Smooth muscle cell (in vitro differentiated cells): ENCODE results near the gene MIB2. TPM values are rescaled to one million over a fixed set of nuclear protein-coding genes. Genes with fewer than 3 reads are reported as not detected.
"Not testable (repeated sequence)": the region's sequence is repeated elsewhere in the genome, so short reads cannot be mapped to it uniquely, and the experiment has no call there.

Source experiments
- DNase-seq: peaks from one replicate; lab custom pipeline; 2025; ENCODE audit not compliant: unreplicated experiment; lab: John Stamatoyannopoulos, UW
- H2AFZ ChIP-seq: fragments of 200-600 bp; sonication (generic); 2 replicates; pipeline ENCODE4 v1.6.0; 2016; ENCODE audit warnings: antibody characterized with exemption, low read depth, mild to moderate bottlenecking
- H3F3A ChIP-seq: fragments of 200-600 bp; sonication (generic); 2 replicates; pipeline ENCODE4 v1.6.0; 2017; ENCODE audit warnings: antibody characterized with exemption, low read depth
- H3K27ac ChIP-seq: fragments of 200-600 bp; sonication (generic); 2 replicates; pipeline ENCODE4 v1.5.1; 2016; ENCODE audit warnings: low read depth, mild to moderate bottlenecking
- H3K27me3 ChIP-seq: fragments of 200-600 bp; sonication (generic); 2 replicates; pipeline ENCODE4 v1.6.1; 2016; ENCODE audit warnings: low read depth, mild to moderate bottlenecking
- H3K36me3 ChIP-seq: fragments of 200-600 bp; sonication (generic); 2 replicates; pipeline ENCODE4 v1.5.1; 2016; ENCODE audit warnings: low read depth
- H3K4me1 ChIP-seq: fragments of 200-600 bp; sonication (generic); 2 replicates; pipeline ENCODE4 v1.5.1; 2016; ENCODE audit warnings: low read depth
- H3K4me2 ChIP-seq: fragments of 200-600 bp; sonication (generic); 2 replicates; pipeline ENCODE4 v1.6.0; 2016; ENCODE audit warnings: mild to moderate bottlenecking
- H3K4me3 ChIP-seq: fragments of 200-600 bp; sonication (generic); 2 replicates; pipeline ENCODE4 v1.5.1; 2016; ENCODE audit warnings: mild to moderate bottlenecking
- H3K79me2 ChIP-seq: fragments of 200-600 bp; sonication (generic); 2 replicates; pipeline ENCODE4 v1.6.0; 2016; ENCODE audit warnings: low read depth, mild to moderate bottlenecking
- H3K9ac ChIP-seq: fragments of 200-600 bp; sonication (generic); 2 replicates; pipeline ENCODE4 v1.6.0; 2016; ENCODE audit warnings: low read depth
- H3K9me3 ChIP-seq: fragments of 200-600 bp; sonication (generic); replicated peaks from 2 replicates; pipeline ENCODE4 v1.5.1; 2016; ENCODE audit warnings: low read depth
- H4K20me1 ChIP-seq: fragments of 200-600 bp; sonication (generic); 2 replicates; pipeline ENCODE4 v1.6.0; 2016; ENCODE audit warnings: low read depth
- CTCF ChIP-seq: fragments of 200-600 bp; sonication (generic); IDR thresholded peaks from 2 replicates; pipeline ENCODE4 v1.5.1; 2017; ENCODE audit warnings: borderline replicate concordance, mild to moderate bottlenecking, antibody characterized with exemption; ENCODE audit not compliant: insufficient read depth, poor library complexity, severe bottlenecking
- WGBS: methylation state at CpG from one replicate; pipeline ENCODE4 v1.1.7; 2016; ENCODE audit warnings: low lambda C conversion rate; 5-methylcytosine and 5-hydroxymethylcytosine counted together
- polyA plus RNA-seq: library from polyadenylated mRNA; unstranded; fragments of >200 nt; fragmentation: Nextera tagmentation; extraction: Ambion mirVana; gene quantifications from 2 replicates; pipeline ENCODE4 v1.2.1, GENCODE V29; 2016
- total RNA-seq: library from RNA; depleted of rRNA; stranded (reverse); fragments of >200 nt; gene quantifications from 2 replicates; pipeline ENCODE4 v1.2.3, GENCODE V29; 2014

MIB2 gene
- total and polyA plus RNA-seq, 2 experiments from 2014 or later, result 42.7 to 61.2 TPM

GRCh38 chr1:1630191-1630964 lies 15.1 kb downstream of the MIB2 start:
- peak overlapping the region; percentile 83 for H3K27ac ChIP-seq
- peak overlapping the region; percentile 95 for H3K4me2 ChIP-seq
- H3K79me2 ChIP-seq, result no peaks in the 10 kb centered on the region
- H3K9ac ChIP-seq, result no peak overlapping the region
- H3K4me3 ChIP-seq, result peak overlapping the region; percentile 57
- no peak overlapping the region for H2AFZ ChIP-seq
- DNase-seq, result peak; percentile 43
- WGBS, result 26% methylated on average over 37 of the region's 81 CpGs
- no peak for TF ChIP-seq CTCF
- H3K36me3 ChIP-seq, result no peaks in the 10 kb centered on the region
- peaks cover 17% of the 10 kb centered on the region for H4K20me1 ChIP-seq
- H3K27me3 ChIP-seq, result no peaks in the 10 kb centered on the region
- peaks cover 3% of the 10 kb centered on the region for H3K4me1 ChIP-seq
- H3K9me3 ChIP-seq, result no peaks in the 10 kb centered on the region
- peaks cover 3% of the 10 kb centered on the region for H3F3A ChIP-seq

- WGBS, result 9% methylated on average over 15 of the region's 79 CpGs
- H3F3A ChIP-seq, result peaks cover 3% of the 10 kb centered on the region
- H3K27me3 ChIP-seq, result no peaks in the 10 kb centered on the region
- peak; percentile 73 for DNase-seq
- TF ChIP-seq CTCF, result no peak
- H3K9ac ChIP-seq, result peak overlapping the region; percentile 87
- peaks cover 3% of the 10 kb centered on the region for H3K4me1 ChIP-seq
- peak overlapping the region; percentile 95 for H3K4me2 ChIP-seq
- H3K79me2 ChIP-seq, result no peaks in the 10 kb centered on the region
- H3K36me3 ChIP-seq, result no peaks in the 10 kb centered on the region
- H4K20me1 ChIP-seq, result peaks cover 17% of the 10 kb centered on the region
- peak overlapping the region; percentile 57 for H3K4me3 ChIP-seq
- no peaks in the 10 kb centered on the region for H3K9me3 ChIP-seq
- H3K27ac ChIP-seq, result peak overlapping the region; percentile 83
- H2AFZ ChIP-seq, result no peak overlapping the region
Measured at GRCh38 chr1:1630965-1631781, 15.9 kb downstream of the MIB2 start.

GRCh38 chr1:1631782-1632420 lies 16.6 kb downstream of the MIB2 start, which contains the start of gene MMP23B:
MMP23B (plus strand) TSS chr1:1632173; CDS start chr1:1632219, 46 bp downstream.
- Histone ChIP-seq H3K27me3 (no peaks in the 10 kb centered on the region), H3K4me1 (peaks cover 3% of the 10 kb centered on the region), H3K4me2 (peak within 1 kb of the TSS; percentile 95), H3F3A (peaks cover 3% of the 10 kb centered on the region), H3K9ac (peak within 1 kb of the TSS; percentile 87), H2AFZ (no peak within 1 kb of the TSS), H3K9me3 (no peaks in the 10 kb centered on the region), H3K4me3 (peak within 1 kb of the TSS; percentile 57), H4K20me1 (peaks cover 17% of the 10 kb centered on the region), H3K79me2 (no peaks in the 10 kb centered on the region), H3K27ac (peak within 1 kb of the TSS; percentile 83), H3K36me3 (no peaks in the 10 kb centered on the region)
- DNase-seq, result no peak
- TF ChIP-seq CTCF, result no peak
- under 1% methylated on average over 20 of the region's 48 CpGs for WGBS

GRCh38 chr1:1633409-1633808 lies 18.1 kb downstream of the MIB2 start:
- not testable (repeated sequence) for H3K27ac ChIP-seq, H3K27me3 ChIP-seq, DNase-seq, H3K4me2 ChIP-seq, H2AFZ ChIP-seq, H3K4me1 ChIP-seq, H3K79me2 ChIP-seq, H3K36me3 ChIP-seq, H3K9me3 ChIP-seq, H3F3A ChIP-seq, H3K4me3 ChIP-seq, H3K9ac ChIP-seq
- no CpG with 5 or more reads among the region's 35 CpGs for WGBS
- H4K20me1 ChIP-seq, result peaks cover 11% of the 10 kb centered on the region

- H2AFZ ChIP-seq, H3K9ac ChIP-seq, H3K9me3 ChIP-seq, H3F3A ChIP-seq, H3K4me3 ChIP-seq, H3K4me2 ChIP-seq, H3K27ac ChIP-seq, H3K36me3 ChIP-seq, H3K27me3 ChIP-seq, DNase-seq, H3K4me1 ChIP-seq, H4K20me1 ChIP-seq, H3K79me2 ChIP-seq: not testable (repeated sequence)
- 98% methylated on average over 10 of the region's 13 CpGs for WGBS
Measured at GRCh38 chr1:1634613-1635012, 19.3 kb downstream of the MIB2 start.
